HG03571 (cell line): ENCODE measurements around the gene DHRS3.

ENCODE experiments used
- ATAC-seq: cut with Tn5 transposase; IDR thresholded peaks from one replicate; pipeline ENCODE4 v1.9.1; 2021; ENCODE audit not compliant: unreplicated experiment

Gene DHRS3

GRCh38 chr1:12617511-12617900 lies 504 bp downstream of the DHRS3 start:
- no peak for ATAC-seq

GRCh38 chr1:12616709-12617373 lies 1.2 kb downstream of the DHRS3 start:
- no peak for ATAC-seq

GRCh38 chr1:12615865-12616708 lies 1.9 kb downstream of the DHRS3 start:
- ATAC-seq: no peak

GRCh38 chr1:12615159-12615864 lies 2.7 kb downstream of the DHRS3 start:
- no peak for ATAC-seq

- no peak for ATAC-seq
Measured at GRCh38 chr1:12614402-12615158, 3.4 kb downstream of the DHRS3 start.

- no peak for ATAC-seq
Measured at GRCh38 chr1:12613180-12613579, 4.8 kb downstream of the DHRS3 start.

GRCh38 chr1:12610941-12611340 lies 7.1 kb downstream of the DHRS3 start:
- no peak for ATAC-seq

GRCh38 chr1:12610305-12610935 lies 7.6 kb downstream of the DHRS3 start:
- ATAC-seq: no peak

- no peak for ATAC-seq
Measured at GRCh38 chr1:12609469-12610003, 8.5 kb downstream of the DHRS3 start.

GRCh38 chr1:12608311-12608957 lies 9.6 kb downstream of the DHRS3 start:
- no peak for ATAC-seq

GRCh38 chr1:12607263-12607662 lies 10.7 kb downstream of the DHRS3 start:
- no peak for ATAC-seq

- ATAC-seq: no peak
Measured at GRCh38 chr1:12604986-12605385, 13.0 kb downstream of the DHRS3 start.

- no peak for ATAC-seq
Measured at GRCh38 chr1:12604114-12604874, 13.7 kb downstream of the DHRS3 start.

GRCh38 chr1:12603224-12603623 lies 14.8 kb downstream of the DHRS3 start:
- no peak for ATAC-seq

- ATAC-seq: no peak
Measured at GRCh38 chr1:12602659-12603024, 15.4 kb downstream of the DHRS3 start.

- ATAC-seq: no peak
Measured at GRCh38 chr1:12601700-12602658, 16.0 kb downstream of the DHRS3 start.

GRCh38 chr1:12600880-12601633 lies 17.0 kb downstream of the DHRS3 start:
- no peak for ATAC-seq
